Fibroblast of lung (primary cell): ENCODE data around the gene KMT2C. TPM values are rescaled to one million over a fixed set of nuclear protein-coding genes. Genes with fewer than 3 reads are reported as not detected.

ENCODE experiments used
- DNase-seq, 2 donors: peaks; one replicate each; pipeline versions ENCODE4 v3.0.0 to v3.0.0-alpha.2; 2010; ENCODE audit warnings: low read depth in 2 of 2
- H2AFZ ChIP-seq: 2 replicates; pipeline ENCODE4 v1.5.1; 2012; ENCODE audit warnings: low read length, control low read depth, inconsistent platforms
- H3K27ac ChIP-seq: 2 replicates; pipeline ENCODE4 v1.5.1; 2011; ENCODE audit warnings: low read length, control low read depth; ENCODE audit not compliant: insufficient read depth
- H3K27me3 ChIP-seq: 2 replicates; pipeline ENCODE4 v1.5.1; 2011; ENCODE audit warnings: mild to moderate bottlenecking, low read length; ENCODE audit not compliant: control insufficient read depth, insufficient read depth
- H3K36me3 ChIP-seq: 2 replicates; pipeline ENCODE4 v1.5.1; 2011; ENCODE audit warnings: low read length; ENCODE audit not compliant: control insufficient read depth, insufficient read depth
- H3K4me1 ChIP-seq: 2 replicates; pipeline ENCODE4 v1.5.1; 2011; ENCODE audit warnings: low read length; ENCODE audit not compliant: control insufficient read depth, insufficient read depth; ENCODE audit errors: extremely low read depth
- H3K4me2 ChIP-seq: 2 replicates; pipeline ENCODE4 v1.5.1; 2011; ENCODE audit warnings: low read length, control low read depth; ENCODE audit not compliant: insufficient read depth; ENCODE audit errors: extremely low read depth
- H3K4me3 ChIP-seq, 4 experiments: fragments of 200-600 bp in 1 of 4; sonication (generic) in 1 of 4; replicated peaks in 1 of 4; 2 replicates each; pipeline ENCODE4 v1.5.1; 2011 to 2016; ENCODE audit warnings: low read length in 4 of 4, low read depth in 3 of 4, mild to moderate bottlenecking in 3 of 4, control low read depth in 2 of 4, inconsistent platforms in 1 of 4, mixed read lengths in 1 of 4; ENCODE audit not compliant: insufficient read depth in 1 of 4; ENCODE audit errors: control extremely low read depth in 1 of 4
- H3K79me2 ChIP-seq: 2 replicates; pipeline ENCODE4 v1.5.1; 2012; ENCODE audit warnings: mild to moderate bottlenecking, low read length, inconsistent platforms; ENCODE audit not compliant: control insufficient read depth, insufficient read depth
- H3K9ac ChIP-seq: 2 replicates; pipeline ENCODE4 v1.5.1; 2011; ENCODE audit warnings: mild to moderate bottlenecking, low read length, control low read depth; ENCODE audit not compliant: insufficient read depth
- H3K9me3 ChIP-seq: 2 replicates; pipeline ENCODE4 v1.5.1; 2012; ENCODE audit warnings: low read depth, low read length; ENCODE audit not compliant: control insufficient read depth, insufficient read depth
- H4K20me1 ChIP-seq: 2 replicates; pipeline ENCODE4 v1.5.1; 2011; ENCODE audit warnings: low read length; ENCODE audit not compliant: control insufficient read depth, insufficient read depth; ENCODE audit errors: extremely low read depth
- CTCF ChIP-seq, 2 donors: IDR thresholded peaks in 1 of 2; conservative IDR thresholded peaks in 1 of 2; 1 replicate in 1 of 2; 2 replicates in 1 of 2; pipeline ENCODE4 v1.5.1; 2011 to 2012; ENCODE audit warnings: low read length in 2 of 2, control low read depth in 1 of 2, inconsistent platforms in 1 of 2, low read depth in 1 of 2, mild to moderate bottlenecking in 1 of 2
- EZH2 ChIP-seq: IDR thresholded peaks from 2 replicates; pipeline ENCODE4 v1.5.1; 2012; ENCODE audit warnings: low read length, control low read depth, mild to moderate bottlenecking; ENCODE audit errors: missing control alignments
- polyA plus RNA-seq, 2 donors: library from polyadenylated mRNA; depleted of rRNA in 1 of 2; stranded (reverse) in 1 of 2; unstranded in 1 of 2; fragments of >200 nt; gene quantifications; 2 replicates each; pipeline ENCODE4 v1.2.1, GENCODE V29; 2011 to 2012; ENCODE audit warnings: missing spikeins in 1 of 2
- total RNA-seq: library from RNA; depleted of rRNA; stranded (reverse); fragments of >200 nt; gene quantifications from 2 replicates; pipeline ENCODE4 v1.2.1, GENCODE V29; 2014

KMT2C gene
- total and polyA plus RNA-seq, 2 donors (not counting 1 experiment from before 2014, with no cell fraction given) = 11.1 to 32.4 TPM

DNA sequence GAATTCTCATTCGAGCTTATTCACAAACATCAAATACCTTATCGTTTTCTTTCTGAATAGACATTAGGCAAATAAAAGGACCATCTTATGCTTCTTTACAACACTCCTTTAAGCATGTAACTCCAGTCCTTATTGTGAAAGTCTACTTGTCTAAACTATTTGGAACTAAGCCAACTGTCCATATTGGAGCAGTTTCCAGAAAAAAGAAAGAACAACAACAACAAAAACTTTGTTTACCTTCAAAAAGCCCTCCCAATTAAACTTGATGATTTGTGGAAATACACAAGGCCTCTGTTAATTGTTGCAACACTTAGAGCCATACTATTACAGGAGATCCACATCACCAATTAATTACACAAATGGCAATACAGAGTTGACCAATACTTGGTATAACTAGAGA, 246.7 kb downstream of the KMT2C start:
- DNase-seq = peak in 1 of 2 donors; percentile 10

GRCh38 chr7:152185558-152185957, 250.2 kb downstream of the KMT2C start:
- Histone ChIP-seq H3K9ac (no peak overlapping the region), H3K27ac (no peak overlapping the region), H3K4me3 (no peak overlapping the region), H2AFZ (no peak overlapping the region), H3K36me3 (peaks cover 12% of the 10 kb centered on the region), H3K9me3 (no peaks in the 10 kb centered on the region), H3K4me2 (no peak overlapping the region), H3K4me1 (no peaks in the 10 kb centered on the region), H3K79me2 (no peaks in the 10 kb centered on the region), H4K20me1 (no peaks in the 10 kb centered on the region), H3K27me3 (no peaks in the 10 kb centered on the region)
- no peak for TF ChIP-seq CTCF (conservative IDR thresholded peaks at IDR 0.05 in 1 of 2, IDR thresholded peaks at IDR 0.05 in 1 of 2; ENCODE audit: low read depth in 1 of 2, low read length in 2 of 2)
- no peak for TF ChIP-seq EZH2
- DNase-seq = peak in 1 of 2 donors; percentile 6

More for the DNA sequence above, 246.7 kb downstream of the KMT2C start:
- no peaks in the 10 kb centered on the region for H3K27me3 ChIP-seq
- H3K9me3 ChIP-seq = no peaks in the 10 kb centered on the region
- no peak overlapping the region for H2AFZ ChIP-seq
- H3K4me3 ChIP-seq = no peak overlapping the region
- H3K4me1 ChIP-seq = no peaks in the 10 kb centered on the region
- H3K9ac ChIP-seq = no peak overlapping the region
- no peak overlapping the region for H3K27ac ChIP-seq
- no peaks in the 10 kb centered on the region for H4K20me1 ChIP-seq
- H3K79me2 ChIP-seq = no peaks in the 10 kb centered on the region
- TF ChIP-seq EZH2 (no peak), CTCF (conservative IDR thresholded peaks at IDR 0.05 in 1 of 2, IDR thresholded peaks at IDR 0.05 in 1 of 2; ENCODE audit: low read depth in 1 of 2, low read length in 2 of 2) (no peak)
- H3K36me3 ChIP-seq = peaks cover 3% of the 10 kb centered on the region
- no peak overlapping the region for H3K4me2 ChIP-seq

DNA sequence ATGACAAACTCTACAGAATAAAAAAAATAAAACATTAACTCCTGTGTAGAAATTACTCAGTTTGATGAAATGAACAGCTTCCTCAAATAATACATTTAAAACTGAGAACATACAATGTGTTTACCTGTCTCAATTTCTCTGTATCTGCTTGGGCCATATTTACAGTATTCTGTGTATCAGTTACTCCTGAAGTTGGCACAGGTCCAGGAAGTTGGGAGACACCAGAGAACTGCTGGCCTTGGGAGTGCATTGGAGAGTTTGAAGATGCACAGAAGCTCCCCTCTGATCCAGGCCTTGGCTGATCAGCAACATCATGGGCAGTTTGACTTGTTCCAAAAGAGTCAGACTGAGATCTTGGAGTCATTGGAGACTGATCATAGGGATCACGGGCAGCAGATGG, 255.2 kb downstream of the KMT2C start:
- Histone ChIP-seq H3K36me3 (peaks cover 23% of the 10 kb centered on the region), H3K27ac (no peak overlapping the region), H3K9ac (no peak overlapping the region), H3K4me1 (no peaks in the 10 kb centered on the region), H3K9me3 (no peaks in the 10 kb centered on the region), H3K27me3 (no peaks in the 10 kb centered on the region), H2AFZ (no peak overlapping the region), H3K4me3 (no peak overlapping the region), H3K79me2 (no peaks in the 10 kb centered on the region), H4K20me1 (no peaks in the 10 kb centered on the region), H3K4me2 (no peak overlapping the region)
- no peak for TF ChIP-seq CTCF (conservative IDR thresholded peaks at IDR 0.05 in 1 of 2, IDR thresholded peaks at IDR 0.05 in 1 of 2; ENCODE audit: low read depth in 1 of 2, low read length in 2 of 2)
- TF ChIP-seq EZH2 = no peak
- DNase-seq = peak in 1 of 2 donors; percentile 16
